Type B pancreatic cell (in vitro differentiated cells): ENCODE data around the gene ABHD12. TPM values are rescaled to one million over a fixed set of nuclear protein-coding genes. Genes with fewer than 3 reads are reported as not detected.
A peak's percentile ranks its signal among the peaks of the same experiment; 100 is the strongest.

Experiments
- DNase-seq: peaks from one replicate; pipeline ENCODE4 v3.0.0; 2021; ENCODE audit warnings: mixed read lengths; ENCODE audit not compliant: unreplicated experiment; ENCODE audit errors: extremely low spot score
- H3K27ac Mint-ChIP-seq: 2 replicates; pipeline ENCODE4 v1.8.0; 2021; ENCODE audit warnings: mild to moderate bottlenecking, mixed read lengths
- H3K27me3 Mint-ChIP-seq: 2 replicates; pipeline ENCODE4 v1.8.0; 2021; ENCODE audit warnings: mixed read lengths
- H3K36me3 Mint-ChIP-seq: 2 replicates; pipeline ENCODE4 v1.8.0; 2021; ENCODE audit warnings: mixed read lengths
- H3K4me1 Mint-ChIP-seq: one replicate; pipeline ENCODE4 v1.8.0; 2021; ENCODE audit warnings: mixed read lengths; ENCODE audit not compliant: unreplicated experiment
- H3K4me3 Mint-ChIP-seq: 2 replicates; pipeline ENCODE4 v1.8.0; 2021; ENCODE audit warnings: mild to moderate bottlenecking, mixed read lengths
- H3K9me3 Mint-ChIP-seq: 2 replicates; pipeline ENCODE4 v1.8.0; 2021; ENCODE audit warnings: mixed read lengths
- total RNA-seq: library from RNA; stranded (reverse); gene quantifications from 2 replicates; pipeline ENCODE4 v1.2.1, GENCODE V29; 2021; ENCODE audit warnings: low replicate concordance
- TF ChIP-seq, protein P1 (sequence below): fragments of 200-600 bp; sonication (generic); conservative IDR thresholded peaks from 2 replicates; pipeline ENCODE4 v1.5.0; 2021; ENCODE audit warnings: antibody characterized with exemption, mild to moderate bottlenecking

ABHD12 gene
- total RNA-seq, 1 donor from 2014 or later, result 68.9 TPM

DNA sequence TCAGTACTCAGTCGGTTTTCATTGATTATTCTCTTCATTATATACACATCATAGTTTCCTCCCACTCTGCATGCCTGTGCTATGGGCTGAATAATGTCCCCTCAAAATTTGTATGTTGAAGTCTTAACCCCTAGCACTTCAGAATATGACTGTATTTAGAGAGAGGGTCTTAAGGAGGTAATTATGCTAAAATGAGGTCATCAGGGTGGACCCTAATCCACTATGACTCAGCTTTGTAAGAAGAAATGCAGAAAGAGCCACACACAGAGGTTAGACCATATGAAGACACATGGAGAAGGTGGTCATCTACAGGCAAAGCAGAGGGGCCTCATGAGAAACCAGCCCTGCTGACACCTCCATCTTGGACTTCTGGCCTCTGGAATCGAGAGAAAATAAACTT, 15.8 kb downstream of the ABHD12 start:
- TF ChIP-seq, protein P1, sequence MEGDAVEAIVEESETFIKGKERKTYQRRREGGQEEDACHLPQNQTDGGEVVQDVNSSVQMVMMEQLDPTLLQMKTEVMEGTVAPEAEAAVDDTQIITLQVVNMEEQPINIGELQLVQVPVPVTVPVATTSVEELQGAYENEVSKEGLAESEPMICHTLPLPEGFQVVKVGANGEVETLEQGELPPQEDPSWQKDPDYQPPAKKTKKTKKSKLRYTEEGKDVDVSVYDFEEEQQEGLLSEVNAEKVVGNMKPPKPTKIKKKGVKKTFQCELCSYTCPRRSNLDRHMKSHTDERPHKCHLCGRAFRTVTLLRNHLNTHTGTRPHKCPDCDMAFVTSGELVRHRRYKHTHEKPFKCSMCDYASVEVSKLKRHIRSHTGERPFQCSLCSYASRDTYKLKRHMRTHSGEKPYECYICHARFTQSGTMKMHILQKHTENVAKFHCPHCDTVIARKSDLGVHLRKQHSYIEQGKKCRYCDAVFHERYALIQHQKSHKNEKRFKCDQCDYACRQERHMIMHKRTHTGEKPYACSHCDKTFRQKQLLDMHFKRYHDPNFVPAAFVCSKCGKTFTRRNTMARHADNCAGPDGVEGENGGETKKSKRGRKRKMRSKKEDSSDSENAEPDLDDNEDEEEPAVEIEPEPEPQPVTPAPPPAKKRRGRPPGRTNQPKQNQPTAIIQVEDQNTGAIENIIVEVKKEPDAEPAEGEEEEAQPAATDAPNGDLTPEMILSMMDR, result no peak
- no peak for DNase-seq
- Mint-ChIP-seq H3K9me3 (no peaks in the 10 kb centered on the region), H3K36me3 (peaks cover 50% of the 10 kb centered on the region), H3K27me3 (no peaks in the 10 kb centered on the region), H3K27ac (no peak overlapping the region), H3K4me3 (no peak overlapping the region), H3K4me1 (peaks cover 13% of the 10 kb centered on the region)

DNA sequence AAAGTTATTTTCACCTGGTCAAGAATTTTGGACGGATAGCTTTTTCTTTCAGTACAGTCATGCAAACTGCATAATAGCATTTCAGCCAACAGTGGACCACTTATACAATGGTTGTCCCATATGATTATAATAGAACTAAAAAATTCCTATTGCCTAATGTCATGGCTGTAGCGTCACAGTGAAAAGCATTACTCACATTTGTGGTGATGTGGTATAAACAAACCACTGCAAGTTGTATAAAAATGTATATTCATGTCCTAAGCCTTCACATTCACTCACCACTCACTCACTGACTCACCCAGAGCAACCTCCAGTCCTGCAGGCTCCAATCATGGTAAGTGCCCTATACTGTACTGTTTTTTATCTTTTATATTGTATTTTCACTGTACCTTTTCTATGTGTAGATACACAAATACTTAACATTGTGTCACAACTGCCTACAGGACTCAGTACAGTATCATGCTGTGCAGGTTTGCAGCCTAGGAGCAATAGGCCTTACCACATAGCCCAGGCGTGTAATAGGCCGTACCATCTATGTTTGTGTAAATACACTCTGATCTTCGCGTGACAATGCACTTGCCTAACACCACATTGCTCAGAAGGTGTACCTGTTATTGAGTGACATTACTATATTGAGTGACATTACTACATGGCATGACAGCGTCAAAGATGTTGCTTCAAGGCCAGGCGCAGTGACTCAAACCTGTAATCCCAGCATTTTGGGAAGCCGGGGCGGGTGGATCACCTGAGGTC, 17.9 kb downstream of the ABHD12 start:
- H3K36me3 Mint-ChIP-seq, result peaks cover 43% of the 10 kb centered on the region
- TF ChIP-seq, protein P1, result no peak
- H3K27me3 Mint-ChIP-seq, result no peaks in the 10 kb centered on the region
- no peak overlapping the region for H3K4me3 Mint-ChIP-seq
- no peak overlapping the region for H3K27ac Mint-ChIP-seq
- DNase-seq, result no peak
- no peaks in the 10 kb centered on the region for H3K9me3 Mint-ChIP-seq
- H3K4me1 Mint-ChIP-seq, result peaks cover 5% of the 10 kb centered on the region

DNA sequence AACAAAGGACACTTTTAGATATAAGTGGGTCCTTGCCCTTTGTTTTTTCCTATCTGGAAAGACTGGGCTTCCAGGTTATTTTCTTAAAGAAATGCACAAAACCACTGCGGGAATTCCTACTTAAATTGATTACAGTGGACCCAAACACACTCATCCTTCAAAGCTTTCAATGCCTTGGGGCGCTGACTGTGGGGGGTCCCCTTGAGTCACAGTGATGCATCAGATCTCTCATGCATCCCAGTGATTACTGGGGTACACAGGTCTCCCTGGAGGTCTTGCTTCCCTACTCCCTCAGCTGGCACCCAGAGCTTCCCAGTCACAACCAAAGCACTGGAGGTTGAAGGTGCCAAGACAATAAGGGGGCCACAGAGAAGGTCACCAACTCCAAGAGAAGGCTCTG, 20.7 kb downstream of the ABHD12 start:
- peak overlapping the region; percentile 69 for H3K27ac Mint-ChIP-seq

DNA sequence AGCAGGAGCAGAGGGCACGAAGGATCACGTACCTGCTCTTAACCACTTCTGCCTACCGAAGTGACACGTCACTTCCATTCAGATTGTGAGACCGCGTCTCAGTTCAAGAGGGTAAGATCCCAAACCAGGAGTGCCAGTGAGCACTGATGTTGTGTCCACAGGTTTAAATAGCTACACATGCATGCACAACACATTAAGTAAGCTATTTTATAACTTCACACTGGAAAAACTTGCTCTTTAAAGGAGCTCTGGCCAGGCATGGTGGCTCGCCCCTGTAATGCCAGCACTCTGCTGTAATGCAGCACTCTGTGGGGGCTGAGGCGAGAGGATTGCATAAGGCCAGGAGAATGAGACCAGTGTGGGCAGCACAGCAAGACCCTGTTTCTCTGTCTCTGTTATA, 21.1 kb downstream of the ABHD12 start:
- peaks cover 5% of the 10 kb centered on the region for H3K4me1 Mint-ChIP-seq
- no peak for DNase-seq
- no peak overlapping the region for H3K27ac Mint-ChIP-seq
- H3K27me3 Mint-ChIP-seq, result no peaks in the 10 kb centered on the region
- H3K4me3 Mint-ChIP-seq, result peak overlapping the region; percentile 44
- TF ChIP-seq, protein P1, result no peak
- H3K36me3 Mint-ChIP-seq, result peaks cover 40% of the 10 kb centered on the region
- no peaks in the 10 kb centered on the region for H3K9me3 Mint-ChIP-seq

More for the DNA sequence above, 20.7 kb downstream of the ABHD12 start:
- no peaks in the 10 kb centered on the region for H3K9me3 Mint-ChIP-seq
- H3K4me1 Mint-ChIP-seq, result peaks cover 5% of the 10 kb centered on the region
- no peaks in the 10 kb centered on the region for H3K27me3 Mint-ChIP-seq
- TF ChIP-seq, protein P1, result no peak
- no peak for DNase-seq
- no peak overlapping the region for H3K4me3 Mint-ChIP-seq
- peaks cover 43% of the 10 kb centered on the region for H3K36me3 Mint-ChIP-seq

DNA sequence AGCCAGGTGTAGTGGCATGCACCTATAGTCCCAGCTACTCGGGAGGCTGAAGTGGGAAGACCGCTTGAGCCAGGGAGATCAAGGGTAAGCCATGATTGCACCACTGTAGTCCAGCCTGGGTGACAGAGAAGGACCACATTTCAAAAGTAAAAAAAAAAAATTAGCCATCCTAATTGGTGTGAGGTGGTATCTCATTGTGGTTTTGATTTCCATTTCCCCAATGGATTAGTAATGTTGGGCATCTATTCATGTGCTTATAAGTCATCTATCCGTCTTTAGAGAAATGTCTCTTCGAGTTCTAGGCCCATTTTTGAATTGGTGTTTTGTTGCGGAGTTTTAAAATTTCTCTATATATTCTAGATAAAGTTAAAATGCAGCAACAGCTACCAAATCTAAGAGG, 21.7 kb downstream of the ABHD12 start:
- Mint-ChIP-seq H3K4me1 (peaks cover 5% of the 10 kb centered on the region), H3K4me3 (no peak overlapping the region), H3K27ac (no peak overlapping the region), H3K27me3 (no peaks in the 10 kb centered on the region), H3K9me3 (no peaks in the 10 kb centered on the region), H3K36me3 (peaks cover 42% of the 10 kb centered on the region)
- TF ChIP-seq, protein P1, result no peak
- no peak for DNase-seq
